Measurements from ENCODE around the gene TCAIM. TPM values are rescaled to one million over a fixed set of nuclear protein-coding genes. Genes with fewer than 3 reads are reported as not detected.

The TCAIM gene
- total RNA-seq, 2 donors from 2014 or later: 23.2 to 26.3 TPM

- TF ChIP-seq, protein P1, sequence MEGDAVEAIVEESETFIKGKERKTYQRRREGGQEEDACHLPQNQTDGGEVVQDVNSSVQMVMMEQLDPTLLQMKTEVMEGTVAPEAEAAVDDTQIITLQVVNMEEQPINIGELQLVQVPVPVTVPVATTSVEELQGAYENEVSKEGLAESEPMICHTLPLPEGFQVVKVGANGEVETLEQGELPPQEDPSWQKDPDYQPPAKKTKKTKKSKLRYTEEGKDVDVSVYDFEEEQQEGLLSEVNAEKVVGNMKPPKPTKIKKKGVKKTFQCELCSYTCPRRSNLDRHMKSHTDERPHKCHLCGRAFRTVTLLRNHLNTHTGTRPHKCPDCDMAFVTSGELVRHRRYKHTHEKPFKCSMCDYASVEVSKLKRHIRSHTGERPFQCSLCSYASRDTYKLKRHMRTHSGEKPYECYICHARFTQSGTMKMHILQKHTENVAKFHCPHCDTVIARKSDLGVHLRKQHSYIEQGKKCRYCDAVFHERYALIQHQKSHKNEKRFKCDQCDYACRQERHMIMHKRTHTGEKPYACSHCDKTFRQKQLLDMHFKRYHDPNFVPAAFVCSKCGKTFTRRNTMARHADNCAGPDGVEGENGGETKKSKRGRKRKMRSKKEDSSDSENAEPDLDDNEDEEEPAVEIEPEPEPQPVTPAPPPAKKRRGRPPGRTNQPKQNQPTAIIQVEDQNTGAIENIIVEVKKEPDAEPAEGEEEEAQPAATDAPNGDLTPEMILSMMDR (conservative IDR thresholded peaks at IDR 0.05): peak; percentile 65
- H3K36me3 Mint-ChIP-seq (ENCODE audit: low read depth): no peaks in the 10 kb centered on the region
- Histone ChIP-seq H3K27me3 (ENCODE audit: control insufficient read depth, insufficient read depth, low read length, poor library complexity, severe bottlenecking) (no peaks in the 10 kb centered on the region), H3K36me3 (ENCODE audit: control insufficient read depth, insufficient read depth, low read length) (no peaks in the 10 kb centered on the region), H3K9ac (ENCODE audit: extremely low read depth, low read length, poor library complexity, severe bottlenecking) (no peak overlapping the region), H3K9me3 (ENCODE audit: control insufficient read depth, low read length) (no peaks in the 10 kb centered on the region), H3K4me1 (ENCODE audit: control insufficient read depth, insufficient read depth, low read length) (no peaks in the 10 kb centered on the region), H3K27ac (ENCODE audit: low read depth, low read length) (no peak overlapping the region), H3K4me3 (ENCODE audit: low read length) (no peak overlapping the region)
- peaks cover 4% of the 10 kb centered on the region for H3K4me1 Mint-ChIP-seq
- peaks cover 4% of the 10 kb centered on the region for H3K9me3 Mint-ChIP-seq
- 90 to 100% methylated on average over 1 to 2 of the region's 2 CpGs for WGBS, 2 experiments (ENCODE audit: insufficient coverage in 1 of 2, insufficient read length in 1 of 2)
- DNase-seq: peak; percentile 77
- H3K27ac Mint-ChIP-seq: peak overlapping the region; percentile 42
- no peaks in the 10 kb centered on the region for H3K27me3 Mint-ChIP-seq (ENCODE audit: insufficient read depth)
- H3K4me3 Mint-ChIP-seq: no peak overlapping the region
Observed at GRCh38 chr3:44418549-44418948, 80.0 kb downstream of the TCAIM start.

GRCh38 chr3:44419116-44419922 lies 80.8 kb downstream of the TCAIM start:
- Mint-ChIP-seq H3K4me3 (no peak overlapping the region), H3K27ac (no peak overlapping the region), H3K27me3 (ENCODE audit: insufficient read depth) (no peaks in the 10 kb centered on the region), H3K4me1 (peaks cover 4% of the 10 kb centered on the region), H3K36me3 (ENCODE audit: low read depth) (no peaks in the 10 kb centered on the region), H3K9me3 (peaks cover 4% of the 10 kb centered on the region)
- H3K9me3 ChIP-seq (ENCODE audit: control insufficient read depth, low read length): no peaks in the 10 kb centered on the region
- 72 to 78% methylated on average over 9 to 11 of the region's 11 CpGs for WGBS, 2 experiments (ENCODE audit: insufficient coverage in 1 of 2, insufficient read length in 1 of 2)
- no peak overlapping the region for H3K9ac ChIP-seq (ENCODE audit: extremely low read depth, low read length, poor library complexity, severe bottlenecking)
- no peaks in the 10 kb centered on the region for H3K27me3 ChIP-seq (ENCODE audit: control insufficient read depth, insufficient read depth, low read length, poor library complexity, severe bottlenecking)
- no peak overlapping the region for H3K27ac ChIP-seq (ENCODE audit: low read depth, low read length)
- no peaks in the 10 kb centered on the region for H3K4me1 ChIP-seq (ENCODE audit: control insufficient read depth, insufficient read depth, low read length)
- TF ChIP-seq, protein P1 (conservative IDR thresholded peaks at IDR 0.05): no peak
- H3K4me3 ChIP-seq (ENCODE audit: low read length): no peak overlapping the region
- H3K36me3 ChIP-seq (ENCODE audit: control insufficient read depth, insufficient read depth, low read length): no peaks in the 10 kb centered on the region
- DNase-seq: peak; percentile 17

DNA sequence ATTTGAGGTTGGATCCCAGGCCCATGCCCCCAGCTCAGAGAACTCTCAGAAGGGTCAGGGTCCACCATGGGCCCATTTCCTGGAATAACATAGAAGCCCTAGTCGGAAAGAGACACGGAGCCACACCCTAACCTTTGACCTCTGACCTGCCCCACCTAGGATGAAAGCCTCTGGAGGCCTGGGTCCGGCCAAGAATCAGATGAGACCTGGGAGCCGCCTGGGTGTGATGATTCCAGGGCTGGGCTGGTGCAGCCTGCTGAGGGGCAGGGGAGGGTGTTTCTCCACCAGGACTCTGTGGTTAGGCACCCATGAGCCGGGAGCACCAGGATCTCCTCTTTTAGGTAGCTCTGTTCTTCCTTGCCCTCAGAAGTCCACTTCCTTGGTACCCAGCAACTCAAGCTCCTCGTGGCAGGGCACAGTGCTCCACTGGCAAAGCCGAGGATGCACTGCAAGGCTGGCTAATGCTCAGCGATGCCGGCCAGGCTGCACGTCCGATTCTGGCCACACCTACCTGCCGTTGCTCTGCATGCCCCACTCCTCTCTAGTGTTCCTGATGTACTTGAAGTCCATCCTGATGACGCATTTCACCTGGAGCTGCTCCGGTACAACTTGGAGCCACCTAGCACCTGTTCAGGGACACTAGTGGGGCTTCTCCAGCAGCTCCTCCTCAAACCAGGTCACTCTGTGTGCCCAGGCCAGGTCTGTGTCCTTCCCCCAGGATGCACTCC lies 81.5 kb downstream of the TCAIM start:
- no peak overlapping the region for H3K4me3 Mint-ChIP-seq
- Histone ChIP-seq H3K27ac (ENCODE audit: low read depth, low read length) (no peak overlapping the region), H3K4me1 (ENCODE audit: control insufficient read depth, insufficient read depth, low read length) (no peaks in the 10 kb centered on the region), H3K27me3 (ENCODE audit: control insufficient read depth, insufficient read depth, low read length, poor library complexity, severe bottlenecking) (no peaks in the 10 kb centered on the region), H3K9me3 (ENCODE audit: control insufficient read depth, low read length) (no peaks in the 10 kb centered on the region), H3K4me3 (ENCODE audit: low read length) (no peak overlapping the region), H3K36me3 (ENCODE audit: control insufficient read depth, insufficient read depth, low read length) (no peaks in the 10 kb centered on the region), H3K9ac (ENCODE audit: extremely low read depth, low read length, poor library complexity, severe bottlenecking) (no peak overlapping the region)
- no peaks in the 10 kb centered on the region for H3K27me3 Mint-ChIP-seq (ENCODE audit: insufficient read depth)
- H3K9me3 Mint-ChIP-seq: peaks cover 4% of the 10 kb centered on the region
- peak; percentile 24 for DNase-seq
- no peaks in the 10 kb centered on the region for H3K36me3 Mint-ChIP-seq (ENCODE audit: low read depth)
- peaks cover 4% of the 10 kb centered on the region for H3K4me1 Mint-ChIP-seq
- no peak overlapping the region for H3K27ac Mint-ChIP-seq
- TF ChIP-seq, protein P1 (conservative IDR thresholded peaks at IDR 0.05): no peak
- WGBS, 2 experiments (ENCODE audit: insufficient coverage in 1 of 2, insufficient read length in 1 of 2): 89% methylated on average over 10 to 14 of the region's 14 CpGs
